Dermis microvascular lymphatic vessel endothelial cell (primary cell): ENCODE results near the gene ACOT11. TPM values are rescaled to one million over a fixed set of nuclear protein-coding genes. Genes with fewer than 3 reads are reported as not detected.
"Not testable (repeated sequence)": the region's sequence is repeated elsewhere in the genome, so short reads cannot be mapped to it uniquely, and the experiment has no call there.

ENCODE experiments used
- DNase-seq, 2 donors: peaks; one replicate each; pipeline versions ENCODE4 v3.0.0 to v3.0.0-alpha.2; 2010; ENCODE audit warnings: low read depth in 2 of 2
- total RNA-seq: library from RNA; depleted of rRNA; stranded (reverse); fragments of >200 nt; gene quantifications from 2 replicates; pipeline ENCODE4 v1.2.1, GENCODE V29; 2014

Gene ACOT11
- total RNA-seq, 1 donor from 2014 or later, result 3.2 TPM

GRCh38 chr1:54608566-54609230, 60.7 kb downstream of the ACOT11 start:
- no peak for DNase-seq

- no peak for DNase-seq
Observed at GRCh38 chr1:54609301-54609921, 61.4 kb downstream of the ACOT11 start.

GRCh38 chr1:54610048-54610447, 62.0 kb downstream of the ACOT11 start:
- DNase-seq, result no peak

GRCh38 chr1:54610601-54611580, 62.9 kb downstream of the ACOT11 start:
- DNase-seq, result no peak

GRCh38 chr1:54611621-54612020, 63.6 kb downstream of the ACOT11 start:
- DNase-seq, result no peak

GRCh38 chr1:54614024-54614423, 66.0 kb downstream of the ACOT11 start:
- no peak for DNase-seq

- no peak for DNase-seq
Observed at GRCh38 chr1:54614563-54614962, 66.5 kb downstream of the ACOT11 start.

- DNase-seq, result no peak
Observed at GRCh38 chr1:54615531-54616279, 67.7 kb downstream of the ACOT11 start.

GRCh38 chr1:54619749-54620148, 71.7 kb downstream of the ACOT11 start:
- no peak for DNase-seq

- DNase-seq, result no peak
Observed at GRCh38 chr1:54623216-54624007, 75.4 kb downstream of the ACOT11 start, which contains the start of gene FAM151A. FAM151A (minus strand) TSS chr1:54623525; CDS start chr1:54623395, 130 bp downstream.

GRCh38 chr1:54624466-54625464, 76.7 kb downstream of the ACOT11 start:
- DNase-seq, result no peak

GRCh38 chr1:54627196-54627595, 79.2 kb downstream of the ACOT11 start:
- DNase-seq, result no peak

- DNase-seq, result not testable (repeated sequence)
Observed at GRCh38 chr1:54635804-54636203, 87.8 kb downstream of the ACOT11 start.

- not testable (repeated sequence) for DNase-seq
Observed at GRCh38 chr1:54636461-54637446, 88.7 kb downstream of the ACOT11 start.

GRCh38 chr1:54640361-54640760, 92.3 kb downstream of the ACOT11 start:
- DNase-seq, result no peak

- DNase-seq, result no peak
Observed at GRCh38 chr1:54640863-54641836, 93.1 kb downstream of the ACOT11 start, which contains the start of gene MROH7. MROH7 (plus strand) TSS chr1:54641786; CDS start chr1:54652927, 11,141 bp downstream.

GRCh38 chr1:54643736-54644135, 95.7 kb downstream of the ACOT11 start:
- no peak for DNase-seq
